ENCODE measurements around the gene MYOM1. TPM values are rescaled to one million over a fixed set of nuclear protein-coding genes. Genes with fewer than 3 reads are reported as not detected.

MYOM1 gene
- total RNA-seq, 2 experiments from 2014 or later = 0.40 to 0.41 TPM

DNA sequence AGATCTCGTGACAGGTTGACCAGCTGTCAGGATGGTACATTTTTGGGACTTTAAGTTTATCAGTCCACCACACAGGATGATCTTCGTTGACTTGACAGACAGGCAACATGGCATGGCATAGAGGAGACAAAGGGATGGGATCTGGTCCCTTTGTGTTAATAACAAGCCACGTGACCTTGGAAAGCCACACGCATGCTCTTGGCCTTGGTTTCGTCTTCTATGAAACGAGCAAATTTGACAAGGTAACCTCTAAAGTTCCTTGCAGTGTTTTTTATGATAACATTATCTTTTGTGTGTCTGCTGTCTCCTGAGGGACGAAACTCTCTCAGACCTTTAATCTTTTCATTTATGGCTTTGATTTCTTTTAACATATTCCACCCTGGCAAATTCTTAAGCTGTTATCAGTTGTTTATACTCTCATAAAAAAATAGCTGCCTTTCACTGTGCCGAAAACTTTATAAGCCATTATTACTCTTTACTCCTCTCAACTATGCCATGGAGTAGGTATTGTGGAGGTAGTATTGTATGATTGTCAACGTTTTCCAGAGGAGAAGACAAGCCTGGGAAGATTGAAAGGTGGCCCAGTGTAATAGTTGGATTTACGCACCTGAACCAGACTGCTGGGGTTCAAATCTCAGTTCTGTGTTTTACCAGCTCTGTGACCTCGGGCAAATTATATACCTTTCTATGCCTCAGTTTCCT, 81.3 kb downstream of the MYOM1 start:
- no peak for DNase-seq
- intact Hi-C loops (cut with micrococcal nuclease) = no loop called here
- CTCF ChIA-PET = interaction anchor here (1.0 to 3.3 kb wide), 3 partner anchors 10 to 144 kb away, joined by 3 to 22 read pairs (median 7); no protein-coding TSS in a partner anchor
- H3K4me3 Mint-ChIP-seq = no peak overlapping the region
- H3K27ac Mint-ChIP-seq = no peak overlapping the region
- H3K27me3 Mint-ChIP-seq (ENCODE audit: low read depth) = no peaks in the 10 kb centered on the region
- peaks cover 3% of the 10 kb centered on the region for H3K9me3 Mint-ChIP-seq
- H3K36me3 Mint-ChIP-seq (ENCODE audit: low read depth) = no peaks in the 10 kb centered on the region
- H3K4me1 Mint-ChIP-seq (ENCODE audit: low read depth) = no peaks in the 10 kb centered on the region

DNA sequence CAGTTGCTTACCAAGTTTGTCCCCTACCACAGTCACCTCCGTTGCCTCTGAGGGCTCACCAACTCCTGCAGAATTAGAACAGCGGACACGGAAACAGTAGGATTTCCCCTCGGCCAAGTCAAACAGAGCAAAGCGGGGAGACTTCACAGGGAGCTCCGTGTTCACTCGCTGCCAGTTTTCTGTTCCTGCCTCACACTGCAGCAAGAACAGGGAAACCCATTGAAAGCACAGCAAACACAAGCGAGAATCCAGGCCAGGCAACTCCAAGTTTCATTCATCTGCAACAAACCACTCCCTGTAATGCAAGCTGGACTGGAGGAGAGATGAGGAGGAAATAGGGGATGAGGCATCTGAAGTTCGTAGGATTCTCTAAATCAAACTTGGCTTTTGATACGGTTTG, 84.2 kb downstream of the MYOM1 start:
- H3K4me1 Mint-ChIP-seq (ENCODE audit: low read depth) = no peaks in the 10 kb centered on the region
- no peak overlapping the region for H3K27ac Mint-ChIP-seq
- H3K36me3 Mint-ChIP-seq (ENCODE audit: low read depth) = no peaks in the 10 kb centered on the region
- intact Hi-C loops (cut with micrococcal nuclease) = no loop called here
- no peak overlapping the region for H3K4me3 Mint-ChIP-seq
- no peak for DNase-seq
- H3K27me3 Mint-ChIP-seq (ENCODE audit: low read depth) = no peaks in the 10 kb centered on the region
- CTCF ChIA-PET = no interaction called here
- no peaks in the 10 kb centered on the region for H3K9me3 Mint-ChIP-seq

DNA sequence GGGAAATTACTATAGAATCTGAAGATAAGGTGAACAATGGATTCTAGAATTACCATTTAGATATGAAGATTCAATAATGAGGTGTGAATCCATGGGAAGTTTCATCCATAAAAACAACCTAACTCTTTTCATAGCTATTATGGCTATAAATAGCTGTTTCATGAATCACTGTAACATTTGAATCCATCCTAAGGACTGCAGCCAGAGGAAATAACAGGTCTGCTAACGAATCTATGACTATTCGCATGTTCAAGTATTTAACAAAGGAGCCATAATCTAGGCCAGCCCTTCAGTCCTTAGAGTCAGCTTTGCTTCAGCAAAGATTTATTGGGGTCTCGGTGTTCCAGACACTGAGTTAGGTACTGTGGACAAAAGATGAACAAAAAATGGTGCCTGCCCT, 87.1 kb downstream of the MYOM1 start:
- Mint-ChIP-seq H3K9me3 (no peaks in the 10 kb centered on the region), H3K27me3 (ENCODE audit: low read depth) (no peaks in the 10 kb centered on the region), H3K36me3 (ENCODE audit: low read depth) (no peaks in the 10 kb centered on the region), H3K4me1 (ENCODE audit: low read depth) (peaks cover 10% of the 10 kb centered on the region), H3K4me3 (no peak overlapping the region), H3K27ac (no peak overlapping the region)
- CTCF ChIA-PET = interaction anchor here (2.1 kb wide), 1 partner anchor 19 kb away, joined by 6 read pairs; no protein-coding TSS in a partner anchor
- DNase-seq = no peak
- intact Hi-C loops (cut with micrococcal nuclease) = no loop called here

DNA sequence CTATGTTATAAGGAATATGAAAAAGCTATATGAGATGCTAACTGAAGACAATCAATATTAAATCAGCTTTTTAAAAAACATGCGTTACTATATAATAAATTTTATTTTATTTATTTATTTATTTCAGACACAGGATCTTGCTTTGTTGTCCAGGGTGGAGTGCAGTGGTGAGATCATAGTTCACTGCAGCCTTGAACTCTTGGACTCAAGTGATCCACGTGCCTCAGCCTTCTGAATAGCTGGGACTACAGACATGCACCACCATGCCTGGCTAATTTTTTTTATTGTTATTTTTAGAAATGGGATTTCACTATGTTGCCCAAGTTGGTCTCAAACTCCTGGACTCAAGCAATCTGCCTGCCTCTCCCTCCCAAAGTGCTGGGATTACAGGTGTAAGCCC, 89.4 kb downstream of the MYOM1 start:
- Mint-ChIP-seq H3K4me3 (no peak overlapping the region), H3K36me3 (ENCODE audit: low read depth) (no peaks in the 10 kb centered on the region), H3K27me3 (ENCODE audit: low read depth) (no peaks in the 10 kb centered on the region), H3K4me1 (ENCODE audit: low read depth) (peaks cover 10% of the 10 kb centered on the region), H3K9me3 (no peaks in the 10 kb centered on the region), H3K27ac (no peak overlapping the region)
- CTCF ChIA-PET = interaction anchor here (0.5 to 5.4 kb wide), 19 partner anchors 9 to 572 kb away, joined by 3 to 57 read pairs (median 6); no protein-coding TSS in a partner anchor
- intact Hi-C loops (cut with micrococcal nuclease) = no loop called here
- DNase-seq = no peak

DNA sequence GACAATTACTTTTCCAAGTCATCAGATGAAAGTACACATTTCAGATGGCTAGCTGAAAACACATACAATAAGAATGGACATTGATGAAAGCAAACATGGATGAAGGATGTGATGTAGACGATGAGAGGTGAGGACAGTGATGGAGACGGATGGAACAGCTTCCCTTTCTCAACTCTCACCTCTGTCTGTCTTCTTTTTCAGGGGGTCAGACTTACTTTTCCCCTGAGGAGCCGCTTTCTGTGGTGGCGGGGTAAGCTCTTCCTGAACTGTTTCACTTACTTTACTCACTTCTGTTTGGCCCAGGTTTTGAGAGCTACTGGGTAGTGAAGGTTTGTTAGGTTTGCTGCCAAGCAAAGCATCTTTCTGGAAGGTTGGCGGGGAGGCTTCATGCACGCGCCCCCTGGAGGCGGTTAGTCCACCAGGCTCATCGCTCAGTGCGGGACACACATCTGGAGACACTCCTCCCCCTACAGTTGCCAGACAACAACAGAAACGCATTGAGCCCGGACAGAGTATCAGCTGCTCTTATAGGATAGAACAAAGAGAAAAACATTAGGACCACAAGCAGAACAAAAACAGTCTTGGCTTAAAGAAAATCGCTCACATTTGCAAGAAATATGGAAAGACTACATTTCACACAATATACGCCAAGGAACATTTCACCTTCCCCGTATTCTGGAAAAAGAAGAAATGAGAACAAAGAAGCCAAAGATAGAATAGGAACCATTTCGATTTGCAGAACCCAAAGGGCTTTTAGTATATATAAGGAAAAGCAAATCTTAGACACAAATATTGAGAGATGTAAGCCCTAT, 90.5 kb downstream of the MYOM1 start:
- CTCF ChIA-PET = interaction anchor here (0.6 to 5.4 kb wide), 64 partner anchors 9 to 350 kb away, joined by 3 to 57 read pairs (median 4); no protein-coding TSS in a partner anchor
- Mint-ChIP-seq H3K4me3 (no peak overlapping the region), H3K36me3 (ENCODE audit: low read depth) (peaks cover 6% of the 10 kb centered on the region), H3K4me1 (ENCODE audit: low read depth) (peaks cover 10% of the 10 kb centered on the region), H3K27me3 (ENCODE audit: low read depth) (no peaks in the 10 kb centered on the region), H3K27ac (no peak overlapping the region), H3K9me3 (peaks cover 4% of the 10 kb centered on the region)
- DNase-seq = peak; percentile 92
- intact Hi-C loops (cut with micrococcal nuclease) = loop anchor here (1.0 to 5.0 kb wide), 6 partner anchors 67 to 282 kb away; partner anchors contain the start of genes EMILIN2 and LPIN2

DNA sequence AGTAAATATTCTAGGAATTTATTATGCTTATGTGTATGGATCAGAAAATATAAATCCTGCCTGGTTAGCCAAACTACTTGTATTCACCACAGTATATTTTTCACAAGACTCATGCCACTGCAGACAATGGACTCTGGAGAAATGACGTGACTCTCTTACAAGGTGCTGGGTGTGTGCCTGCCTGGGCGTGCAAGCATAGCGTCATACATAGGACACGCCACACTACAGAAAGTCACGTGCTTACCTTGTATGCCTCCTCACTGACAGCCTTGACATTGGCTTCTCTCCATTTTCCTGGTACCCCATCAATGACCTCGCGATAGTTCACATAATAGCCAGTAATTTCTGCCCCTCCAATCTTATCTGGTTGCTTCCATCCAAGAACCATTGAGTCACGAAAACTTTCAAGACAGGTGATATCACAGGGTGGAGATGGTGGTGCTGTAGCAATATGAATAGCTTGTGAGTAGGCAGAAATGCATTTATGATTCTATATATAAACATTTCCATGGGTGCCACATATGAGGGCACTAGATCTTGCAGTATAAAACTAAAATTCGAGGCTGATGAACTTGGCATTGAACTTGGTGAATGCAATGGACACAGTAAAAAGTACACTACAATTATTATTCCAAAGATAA, 93.2 kb downstream of the MYOM1 start:
- H3K4me1 Mint-ChIP-seq (ENCODE audit: low read depth) = peaks cover 10% of the 10 kb centered on the region
- no peak for DNase-seq
- no peaks in the 10 kb centered on the region for H3K27me3 Mint-ChIP-seq (ENCODE audit: low read depth)
- no peak overlapping the region for H3K27ac Mint-ChIP-seq
- no peak overlapping the region for H3K4me3 Mint-ChIP-seq
- H3K36me3 Mint-ChIP-seq (ENCODE audit: low read depth) = peaks cover 6% of the 10 kb centered on the region
- CTCF ChIA-PET = interaction anchor here (0.6 to 5.4 kb wide), 6 partner anchors 10 to 203 kb away, joined by 3 to 57 read pairs (median 20); no protein-coding TSS in a partner anchor
- intact Hi-C loops (cut with micrococcal nuclease) = loop anchor here (5.0 kb wide), 1 partner anchor 279 kb away; the partner anchor contains the start of gene EMILIN2
- peaks cover 4% of the 10 kb centered on the region for H3K9me3 Mint-ChIP-seq

DNA sequence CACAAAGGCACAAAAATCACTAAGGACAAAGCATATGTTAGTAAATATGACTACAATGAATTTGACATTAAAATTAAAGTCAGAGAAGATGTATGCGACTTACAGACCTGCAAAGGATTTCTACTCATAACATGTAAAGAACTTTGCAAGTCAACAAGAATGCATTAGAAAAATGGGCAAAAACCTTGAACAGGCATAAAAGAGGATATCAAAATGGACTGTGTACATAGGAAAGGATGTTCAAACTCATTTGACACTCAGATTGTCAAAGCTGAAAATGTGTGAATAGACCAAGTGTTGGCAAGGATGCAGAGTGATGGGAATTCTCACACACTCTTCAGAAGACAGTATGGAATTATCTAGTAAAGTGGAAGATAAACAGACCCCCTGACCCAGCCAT, 94.9 kb downstream of the MYOM1 start:
- Mint-ChIP-seq H3K4me3 (no peak overlapping the region), H3K4me1 (ENCODE audit: low read depth) (peaks cover 10% of the 10 kb centered on the region), H3K27ac (no peak overlapping the region), H3K27me3 (ENCODE audit: low read depth) (no peaks in the 10 kb centered on the region), H3K9me3 (peaks cover 4% of the 10 kb centered on the region), H3K36me3 (ENCODE audit: low read depth) (peaks cover 6% of the 10 kb centered on the region)
- intact Hi-C loops (cut with micrococcal nuclease) = loop anchor here (5.0 kb wide), 1 partner anchor 278 kb away; the partner anchor contains the start of gene EMILIN2
- no peak for DNase-seq
- CTCF ChIA-PET = interaction anchor here (1.7 kb wide), 1 partner anchor 138 kb away, joined by 4 read pairs; no protein-coding TSS in a partner anchor

DNA sequence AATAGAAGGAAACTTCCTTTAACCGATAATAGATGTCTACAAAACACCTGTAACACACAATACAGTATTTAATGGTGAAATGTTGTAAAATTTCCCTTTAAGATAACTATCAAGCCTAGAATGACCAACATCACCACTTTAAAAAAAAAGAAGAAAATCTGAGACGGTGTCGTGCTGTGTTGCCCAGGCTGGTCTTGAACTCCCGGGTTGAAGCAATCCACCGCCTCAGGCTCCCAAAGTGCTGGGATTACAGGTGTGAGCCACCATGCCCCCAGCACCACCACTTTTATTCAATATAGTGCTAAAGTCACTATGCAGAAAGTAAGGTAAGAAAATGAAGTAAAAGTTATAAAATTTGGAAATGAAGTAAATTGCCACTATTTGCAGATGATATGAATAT, 96.9 kb downstream of the MYOM1 start:
- DNase-seq = no peak
- Mint-ChIP-seq H3K4me3 (no peak overlapping the region), H3K4me1 (ENCODE audit: low read depth) (no peaks in the 10 kb centered on the region), H3K27me3 (ENCODE audit: low read depth) (no peaks in the 10 kb centered on the region), H3K27ac (no peak overlapping the region), H3K36me3 (ENCODE audit: low read depth) (peaks cover 6% of the 10 kb centered on the region), H3K9me3 (peaks cover 4% of the 10 kb centered on the region)
- CTCF ChIA-PET = no interaction called here
- intact Hi-C loops (cut with micrococcal nuclease) = no loop called here

DNA sequence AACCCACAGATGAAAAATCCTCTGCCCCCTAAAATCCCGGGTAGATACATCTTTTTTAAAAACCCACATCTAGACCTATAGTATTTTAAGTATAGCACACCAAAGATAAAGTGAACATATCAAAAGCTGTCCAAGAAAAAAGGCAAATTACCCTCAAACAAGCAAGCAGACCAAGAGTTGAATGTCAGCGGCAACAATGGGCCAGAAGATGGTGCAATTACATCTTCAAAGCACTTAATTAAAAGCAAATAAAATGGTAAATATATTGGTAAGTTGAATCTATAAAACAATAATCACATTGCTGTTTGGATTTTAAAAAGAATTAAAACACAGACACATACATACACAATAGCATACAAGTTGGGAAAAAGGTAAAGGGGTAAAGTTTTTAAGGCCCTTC, 98.5 kb downstream of the MYOM1 start:
- Mint-ChIP-seq H3K27me3 (ENCODE audit: low read depth) (no peaks in the 10 kb centered on the region), H3K4me3 (no peak overlapping the region), H3K27ac (no peak overlapping the region), H3K9me3 (peaks cover 4% of the 10 kb centered on the region), H3K4me1 (ENCODE audit: low read depth) (no peaks in the 10 kb centered on the region), H3K36me3 (ENCODE audit: low read depth) (peaks cover 6% of the 10 kb centered on the region)
- intact Hi-C loops (cut with micrococcal nuclease) = loop anchor here (2.0 kb wide), 1 partner anchor 126 kb away; the partner anchor contains the start of gene MYL12A
- no peak for DNase-seq
- CTCF ChIA-PET = no interaction called here

DNA sequence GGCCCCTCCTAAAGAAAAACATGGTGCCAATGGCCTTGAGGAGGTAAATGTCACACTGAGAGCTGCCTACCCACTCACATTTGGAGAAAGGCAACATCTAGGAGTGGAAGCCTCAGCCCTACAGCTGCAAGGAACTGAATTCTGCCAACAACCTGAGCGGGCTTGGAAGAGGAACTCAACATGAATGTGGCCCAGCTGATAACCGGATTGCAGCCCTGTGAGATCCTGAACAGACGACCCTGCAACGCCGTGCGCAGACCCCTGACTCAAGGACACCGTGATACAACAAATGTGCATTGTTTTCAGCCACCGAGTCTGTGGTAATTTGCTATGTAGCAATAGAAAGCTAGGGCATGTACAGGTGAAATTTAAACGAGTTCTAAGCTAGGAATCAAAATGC, 99.4 kb downstream of the MYOM1 start:
- no peak overlapping the region for H3K27ac Mint-ChIP-seq
- peaks cover 4% of the 10 kb centered on the region for H3K9me3 Mint-ChIP-seq
- DNase-seq = no peak
- H3K4me1 Mint-ChIP-seq (ENCODE audit: low read depth) = no peaks in the 10 kb centered on the region
- CTCF ChIA-PET = interaction anchor here (0.6 to 1.3 kb wide), 3 partner anchors 8 to 57 kb away, joined by 3 to 7 read pairs (median 5); no protein-coding TSS in a partner anchor
- H3K27me3 Mint-ChIP-seq (ENCODE audit: low read depth) = no peaks in the 10 kb centered on the region
- no peak overlapping the region for H3K4me3 Mint-ChIP-seq
- peaks cover 6% of the 10 kb centered on the region for H3K36me3 Mint-ChIP-seq (ENCODE audit: low read depth)
- intact Hi-C loops (cut with micrococcal nuclease) = loop anchor here (2.0 kb wide), 1 partner anchor 126 kb away; the partner anchor contains the start of gene MYL12A

DNA sequence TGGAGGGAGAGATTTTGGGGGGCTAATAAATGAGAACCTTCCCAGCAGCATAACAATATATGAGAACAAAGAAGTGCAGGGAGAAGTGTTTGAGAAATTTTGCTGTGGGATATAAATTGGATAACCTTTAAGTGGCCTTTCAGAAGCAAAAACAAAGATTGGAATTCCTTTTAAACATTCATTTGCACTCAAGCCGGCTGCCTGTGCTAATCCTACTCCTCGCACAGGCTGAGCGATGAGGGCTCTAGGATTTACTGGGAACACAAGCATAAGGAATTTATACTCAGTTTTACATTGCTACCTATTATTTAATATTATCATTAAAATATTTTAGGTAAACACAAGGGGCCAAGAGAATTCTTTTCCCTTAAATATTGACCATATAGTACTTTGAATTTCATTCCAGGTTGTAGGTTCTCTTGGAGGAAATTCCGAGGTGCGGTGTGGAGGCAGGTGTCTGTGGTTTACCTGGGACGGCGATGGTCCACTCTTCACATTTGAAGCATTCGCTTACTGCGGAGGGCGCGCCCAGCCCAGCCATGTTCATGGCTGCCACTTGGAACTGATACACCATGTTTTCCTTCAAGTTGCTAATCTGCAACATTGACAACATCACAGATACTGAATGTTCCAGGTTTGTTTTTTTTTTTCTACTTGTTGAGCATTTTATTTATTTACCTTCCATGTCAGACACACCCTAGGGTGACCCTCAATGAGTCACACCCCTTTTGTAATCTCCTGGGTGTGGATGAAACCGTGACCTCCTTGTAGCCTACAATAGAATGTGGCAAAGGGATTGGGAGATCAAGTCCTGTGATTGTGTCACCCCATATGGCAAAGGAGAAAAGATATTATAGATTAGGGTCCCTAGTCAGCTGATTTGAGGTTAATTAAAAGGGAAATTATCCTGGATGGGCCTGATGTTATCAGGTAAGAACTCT, 100.1 kb downstream of the MYOM1 start:
- Mint-ChIP-seq H3K4me3 (no peak overlapping the region), H3K9me3 (peaks cover 2% of the 10 kb centered on the region), H3K27me3 (ENCODE audit: low read depth) (no peaks in the 10 kb centered on the region), H3K27ac (no peak overlapping the region), H3K4me1 (ENCODE audit: low read depth) (no peaks in the 10 kb centered on the region), H3K36me3 (ENCODE audit: low read depth) (peaks cover 1% of the 10 kb centered on the region)
- CTCF ChIA-PET = interaction anchor here (0.8 to 1.3 kb wide), 3 partner anchors 9 to 57 kb away, joined by 3 to 7 read pairs (median 3); no protein-coding TSS in a partner anchor
- no peak for DNase-seq
- intact Hi-C loops (cut with micrococcal nuclease) = loop anchor here (2.0 kb wide), 1 partner anchor 127 kb away; the partner anchor contains the start of gene MYL12A
